T-cell (primary cell): ENCODE measurements around the gene CCT2. TPM values are rescaled to one million over a fixed set of nuclear protein-coding genes. Genes with fewer than 3 reads are reported as not detected.

Source experiments
- ATAC-seq, 4 experiments: fragments of 200-7000 bp in 3 of 4; fragments of 150-1000 bp in 1 of 4; cut with Tn5 transposase; replicated peaks in 1 of 4; 1 replicate in 3 of 4; 2 replicates in 1 of 4; pipeline ENCODE4 v1.10.0; 2021; ENCODE audit warnings: moderate library complexity in 3 of 4, mild to moderate bottlenecking in 2 of 4, moderate number of reproducible peaks in 1 of 4
- CTCF ChIA-PET, 2 donors: fragments of 300-600 bp; sonication (Branson Sonifier 250); formaldehyde crosslinking; loops; one replicate each; lab custom pipeline; 2022; ENCODE audit warnings: antibody characterized with exemption in 2 of 2; lab: Charles Lee
- POLR2A ChIA-PET, 2 donors: fragments of 300-600 bp; sonication (Branson Sonifier 250); formaldehyde crosslinking; loops; one replicate each; lab custom pipeline; 2022; ENCODE audit warnings: antibody characterized with exemption in 2 of 2; lab: Charles Lee
- DNase-seq, 35 experiments: peaks; one replicate each; pipeline versions ENCODE4 v3.0.0 to v3.0.0-alpha.2; 2013 to 2023
- H3K27ac ChIP-seq: one replicate; pipeline ENCODE4 v1.5.1; 2013; ENCODE audit warnings: low read length
- H3K27me3 ChIP-seq, 2 experiments: replicated peaks in 1 of 2; 1 replicate in 1 of 2; 2 replicates in 1 of 2; pipeline versions ENCODE4 v1.6.1 to v1.7.0; 2013; ENCODE audit warnings: low read length in 1 of 2, mixed read lengths in 1 of 2; ENCODE audit not compliant: control insufficient read depth in 2 of 2, insufficient read depth in 2 of 2; ENCODE audit errors: extremely low read depth in 1 of 2
- H3K36me3 ChIP-seq, 2 donors: 1 replicate in 1 of 2; 2 replicates in 1 of 2; pipeline versions ENCODE4 v1.6.1 to v1.7.0; 2013; ENCODE audit warnings: low read length in 1 of 2; ENCODE audit not compliant: control insufficient read depth in 2 of 2, insufficient read depth in 1 of 2; ENCODE audit errors: extremely low read depth in 1 of 2
- H3K4me1 ChIP-seq, 2 experiments: 1 replicate in 1 of 2; 2 replicates in 1 of 2; pipeline versions ENCODE4 v1.6.1 to v1.7.0; 2013; ENCODE audit warnings: low read length in 2 of 2, mixed read lengths in 1 of 2; ENCODE audit not compliant: insufficient read depth in 2 of 2, control insufficient read depth in 1 of 2; ENCODE audit errors: extremely low read depth in 1 of 2
- H3K4me3 ChIP-seq, 2 donors: 1 replicate in 1 of 2; 2 replicates in 1 of 2; pipeline versions ENCODE4 v1.5.1 to v1.7.0; 2013; ENCODE audit warnings: mild to moderate bottlenecking in 2 of 2, low read length in 1 of 2, moderate library complexity in 1 of 2; ENCODE audit not compliant: control insufficient read depth in 1 of 2; ENCODE audit errors: extremely low read depth in 1 of 2
- H3K9me3 ChIP-seq: 2 replicates; pipeline ENCODE4 v1.7.0; 2013
- H3K27ac Mint-ChIP-seq, 2 donors: one replicate each; pipeline ENCODE4 v1.8.0; 2020 to 2021; ENCODE audit warnings: mild to moderate bottlenecking in 2 of 2, mixed read lengths in 2 of 2
- H3K27me3 Mint-ChIP-seq, 2 donors: one replicate each; pipeline ENCODE4 v1.8.0; 2021 to 2022; ENCODE audit warnings: mixed read lengths in 2 of 2
- H3K36me3 Mint-ChIP-seq: one replicate; pipeline ENCODE4 v1.8.0; 2021; ENCODE audit warnings: mixed read lengths
- H3K4me1 Mint-ChIP-seq, 3 donors: one replicate each; pipeline ENCODE4 v1.8.0; 2020 to 2022; ENCODE audit warnings: mixed read lengths in 3 of 3, mild to moderate bottlenecking in 1 of 3
- H3K4me3 Mint-ChIP-seq, 3 donors: one replicate each; pipeline ENCODE4 v1.8.0; 2020 to 2022; ENCODE audit warnings: mild to moderate bottlenecking in 3 of 3, mixed read lengths in 3 of 3, moderate library complexity in 3 of 3
- H3K9me3 Mint-ChIP-seq, 3 donors: one replicate each; pipeline ENCODE4 v1.8.0; 2020 to 2022; ENCODE audit warnings: mixed read lengths in 3 of 3
- WGBS: methylation state at CpG from one replicate; pipeline ENCODE4 v1.1.5; 2013; ENCODE audit warnings: missing lambda C conversion rate; ENCODE audit not compliant: insufficient coverage; 5-methylcytosine and 5-hydroxymethylcytosine counted together
- total RNA-seq, 35 experiments: library from RNA in 6 of 35; stranded (reverse) in 6 of 35; fragments of 120-200 nt in 1 of 35; gene quantifications; one replicate each; pipeline versions ENCODE4 v1.2.1 to v1.2.4 and lab custom pipeline; 2013 to 2026

CCT2 gene
- total RNA-seq, 5 donors from 2014 or later (not counting 1 experiment from before 2014, with no cell fraction given) = 108 to 183 (median 111) TPM

DNA sequence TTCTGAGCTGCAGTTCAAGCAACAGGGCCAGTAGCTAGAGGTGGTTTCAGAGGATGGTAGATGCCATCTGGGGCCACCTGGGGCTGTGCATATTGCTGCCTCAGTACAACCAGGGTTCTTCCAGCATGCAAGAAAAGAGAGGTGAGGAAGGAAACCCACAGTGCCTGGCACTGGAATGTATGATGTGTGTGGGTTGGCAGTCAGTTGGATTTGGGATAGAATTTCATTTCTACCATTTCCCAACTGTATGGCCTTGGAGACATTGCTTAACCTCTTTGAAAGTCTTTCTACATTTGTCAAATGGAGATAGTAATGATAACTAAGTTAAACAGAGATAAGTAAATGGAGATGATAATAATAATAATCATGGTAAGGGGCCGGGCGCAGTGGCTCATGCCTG, 35.7 kb downstream of the CCT2 start:
- WGBS = 92% methylated on average over 2 of the region's 2 CpGs
- Histone ChIP-seq H3K4me3 (no peak overlapping the region), H3K36me3 (no peaks in the 10 kb centered on the region), H3K4me1 (no peaks in the 10 kb centered on the region), H3K9me3 (no peaks in the 10 kb centered on the region), H3K27me3 (peaks cover 0 to 10% of the 10 kb centered on the region in 2 experiments), H3K27ac (no peak overlapping the region)
- H3K27me3 Mint-ChIP-seq = peaks cover 11 to 19% of the 10 kb centered on the region in 2 donors
- DNase-seq = no peak
- H3K27ac Mint-ChIP-seq = no peak overlapping the region
- no peak for ATAC-seq
- ChIA-PET CTCF (interaction anchor here in 1 of 2 donors (0.6 kb wide), 1 partner anchor 479 kb away, joined by 3 read pairs; no protein-coding TSS in a partner anchor), POLR2A (no interaction called here)
- H3K36me3 Mint-ChIP-seq = no peaks in the 10 kb centered on the region
- H3K9me3 Mint-ChIP-seq = no peaks in the 10 kb centered on the region
- H3K4me3 Mint-ChIP-seq = no peak overlapping the region
- no peaks in the 10 kb centered on the region for H3K4me1 Mint-ChIP-seq

DNA sequence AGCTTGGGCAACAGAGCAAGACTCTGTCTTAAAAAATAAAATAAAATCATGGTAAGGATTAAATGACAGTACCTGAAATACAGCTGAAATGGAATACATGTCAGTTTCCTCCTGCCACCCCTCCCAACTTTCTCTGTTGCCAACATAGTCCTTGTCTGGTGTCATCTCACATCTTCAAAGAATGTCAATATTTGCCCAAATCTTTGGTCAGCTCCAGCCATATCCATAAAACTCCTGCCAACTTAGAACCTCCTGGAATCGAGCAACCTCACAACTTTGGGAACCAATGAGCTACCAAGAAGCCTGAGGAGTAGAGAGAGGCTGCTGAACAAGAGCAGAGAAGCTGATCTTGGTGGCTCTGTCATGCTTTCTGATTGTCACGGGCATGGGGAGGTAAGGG, 36.3 kb downstream of the CCT2 start:
- no peaks in the 10 kb centered on the region for H3K36me3 Mint-ChIP-seq
- ChIA-PET CTCF (no interaction called here), POLR2A (no interaction called here)
- Histone ChIP-seq H3K4me3 (no peak overlapping the region), H3K36me3 (no peaks in the 10 kb centered on the region), H3K9me3 (no peaks in the 10 kb centered on the region), H3K27ac (no peak overlapping the region), H3K4me1 (no peaks in the 10 kb centered on the region), H3K27me3 (peaks cover 0 to 9% of the 10 kb centered on the region in 2 experiments)
- no peak for ATAC-seq
- 90% methylated on average over 1 of the region's 2 CpGs for WGBS
- H3K27me3 Mint-ChIP-seq = peaks cover 15 to 16% of the 10 kb centered on the region in 2 donors
- no peak for DNase-seq
- no peak overlapping the region for H3K27ac Mint-ChIP-seq
- H3K4me3 Mint-ChIP-seq = no peak overlapping the region
- H3K9me3 Mint-ChIP-seq = no peaks in the 10 kb centered on the region
- no peaks in the 10 kb centered on the region for H3K4me1 Mint-ChIP-seq

DNA sequence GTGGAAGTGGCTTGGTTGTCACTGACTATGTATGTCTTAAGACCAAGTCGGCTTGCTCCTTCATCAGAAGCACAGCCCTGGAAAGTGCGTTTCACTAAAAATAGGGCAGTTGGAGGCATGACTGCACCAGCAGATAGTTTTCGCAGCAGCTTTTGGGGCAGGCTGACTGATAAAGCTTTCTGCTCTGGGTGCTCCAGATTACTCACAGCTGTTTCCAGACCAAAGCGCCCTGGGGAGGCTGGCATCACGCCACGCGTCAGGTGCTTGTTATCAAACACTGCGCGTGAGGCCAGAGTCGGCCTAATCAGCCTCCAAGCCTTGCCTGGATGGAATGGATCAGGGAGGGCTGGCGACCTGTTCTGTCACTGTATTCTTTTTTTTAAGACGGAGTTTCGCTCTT, 38.7 kb downstream of the CCT2 start:
- POLR2A ChIA-PET = no interaction called here
- H3K27ac Mint-ChIP-seq = no peak overlapping the region
- CTCF ChIA-PET = no interaction called here

DNA sequence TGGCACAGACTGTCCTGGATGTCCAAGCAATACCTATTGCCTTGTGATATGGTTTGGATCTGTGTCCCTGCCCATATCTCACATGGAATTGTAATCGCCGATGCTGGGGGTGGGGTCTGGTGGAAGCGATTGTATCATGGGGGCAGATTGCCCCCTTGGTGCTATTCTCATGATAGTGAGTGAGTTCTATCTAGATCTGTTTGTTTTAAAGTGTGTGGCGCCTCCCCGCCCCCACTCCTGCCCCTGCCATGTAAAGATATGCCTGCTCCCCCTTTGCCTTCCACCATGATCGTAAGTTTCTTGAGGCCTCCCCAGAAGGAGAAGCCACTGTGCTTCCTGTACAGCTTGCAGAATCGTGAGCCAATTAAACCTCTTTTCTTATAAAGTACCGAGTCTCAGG, 42.2 kb downstream of the CCT2 start:
- CTCF ChIA-PET = no interaction called here

More for the DNA sequence above, 38.7 kb downstream of the CCT2 start:
- Mint-ChIP-seq H3K27me3 (peaks cover 10 to 12% of the 10 kb centered on the region in 2 donors), H3K9me3 (no peaks in the 10 kb centered on the region), H3K36me3 (no peaks in the 10 kb centered on the region), H3K4me3 (no peak overlapping the region), H3K4me1 (no peaks in the 10 kb centered on the region)
- H3K4me1 ChIP-seq = no peaks in the 10 kb centered on the region
- DNase-seq (no peak), ATAC-seq (no peak)
- no peaks in the 10 kb centered on the region for H3K9me3 ChIP-seq
- H3K36me3 ChIP-seq = no peaks in the 10 kb centered on the region
- H3K27ac ChIP-seq = no peak overlapping the region
- H3K27me3 ChIP-seq = peaks cover 0 to 14% of the 10 kb centered on the region in 2 experiments
- no peak overlapping the region for H3K4me3 ChIP-seq
- 94% methylated on average over 10 of the region's 13 CpGs for WGBS

DNA sequence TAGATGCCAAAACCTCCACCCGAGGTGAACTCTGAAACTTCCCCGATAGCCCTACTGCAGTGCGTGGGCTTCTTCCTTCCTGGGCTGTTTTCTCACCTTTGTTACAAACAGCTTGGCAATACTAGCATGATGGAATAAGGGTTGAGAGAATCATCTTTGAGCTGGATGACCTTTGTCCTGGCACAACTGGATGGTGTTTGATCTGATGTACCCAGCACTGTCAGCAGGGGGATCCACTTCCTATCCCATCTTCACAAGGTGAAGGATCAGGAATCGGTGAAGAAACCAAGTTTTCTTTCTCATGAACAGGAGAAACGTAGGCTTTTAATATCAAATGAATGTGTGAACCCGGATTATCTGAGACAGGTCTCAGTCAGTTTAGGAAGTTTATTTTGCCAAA, 44.9 kb downstream of the CCT2 start:
- no peaks in the 10 kb centered on the region for H3K36me3 ChIP-seq
- DNase-seq = no peak
- no peaks in the 10 kb centered on the region for H3K4me1 ChIP-seq
- peaks cover 0 to 4% (median 0%) of the 10 kb centered on the region in 3 donors for H3K4me1 Mint-ChIP-seq
- ChIA-PET CTCF (interaction anchor here in 1 of 2 donors (1.6 kb wide), 1 partner anchor 10 kb away, joined by 11 read pairs; no protein-coding TSS in a partner anchor), POLR2A (no interaction called here)
- H3K9me3 ChIP-seq = no peaks in the 10 kb centered on the region
- H3K27me3 Mint-ChIP-seq = peaks cover 0 to 5% of the 10 kb centered on the region in 2 donors
- H3K36me3 Mint-ChIP-seq = no peaks in the 10 kb centered on the region
- 69% methylated on average over 4 of the region's 6 CpGs for WGBS
- H3K27me3 ChIP-seq = peaks cover 0 to 14% of the 10 kb centered on the region in 2 experiments
- H3K9me3 Mint-ChIP-seq = no peaks in the 10 kb centered on the region
- ATAC-seq = no peak
- H3K27ac Mint-ChIP-seq = no peak overlapping the region
- no peak overlapping the region for H3K27ac ChIP-seq
- no peak overlapping the region for H3K4me3 ChIP-seq
- no peak overlapping the region for H3K4me3 Mint-ChIP-seq

More for the DNA sequence above, 42.2 kb downstream of the CCT2 start:
- H3K4me1 ChIP-seq = no peaks in the 10 kb centered on the region
- POLR2A ChIA-PET = no interaction called here
- WGBS = no CpG with 5 or more reads among the region's 8 CpGs
- ATAC-seq (no peak), DNase-seq (no peak)
- H3K4me1 Mint-ChIP-seq = peaks cover 0 to 4% (median 0%) of the 10 kb centered on the region in 3 donors
- H3K9me3 ChIP-seq = no peaks in the 10 kb centered on the region
- no peak overlapping the region for H3K27ac Mint-ChIP-seq
- H3K27me3 ChIP-seq = peaks cover 0 to 14% of the 10 kb centered on the region in 2 experiments
- H3K27ac ChIP-seq = no peak overlapping the region
- H3K36me3 ChIP-seq = no peaks in the 10 kb centered on the region
- no peaks in the 10 kb centered on the region for H3K36me3 Mint-ChIP-seq
- H3K9me3 Mint-ChIP-seq = no peaks in the 10 kb centered on the region
- no peak overlapping the region for H3K4me3 ChIP-seq
- peaks cover 3 to 5% of the 10 kb centered on the region in 2 donors for H3K27me3 Mint-ChIP-seq
- H3K4me3 Mint-ChIP-seq = no peak overlapping the region

DNA sequence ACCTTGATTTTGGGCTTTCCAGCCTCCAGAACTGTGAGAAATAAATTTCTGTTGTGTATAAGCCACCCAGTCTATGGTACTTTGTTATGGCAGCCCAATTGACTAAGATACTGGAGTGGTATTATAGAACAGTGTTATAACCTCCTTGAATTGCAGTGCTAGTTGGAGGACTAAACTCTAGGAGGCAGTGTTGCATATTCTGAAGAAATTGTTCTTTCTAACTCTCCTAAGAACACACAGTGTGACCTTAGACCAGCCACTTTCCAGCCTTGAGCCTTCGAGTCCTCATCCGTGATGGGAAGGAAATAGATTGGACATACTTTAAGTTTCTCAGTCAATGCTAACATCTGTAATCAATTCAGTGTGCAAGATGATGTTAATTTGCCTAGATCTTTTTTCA, 47.8 kb downstream of the CCT2 start:
- H3K27ac ChIP-seq = no peak overlapping the region
- ChIA-PET CTCF (no interaction called here), POLR2A (no interaction called here)
- WGBS = no CpG with 5 or more reads among the region's 2 CpGs
- peaks cover 0 to 4% (median 0%) of the 10 kb centered on the region in 3 donors for H3K4me1 Mint-ChIP-seq
- ATAC-seq = no peak
- H3K9me3 ChIP-seq = no peaks in the 10 kb centered on the region
- no peaks in the 10 kb centered on the region for H3K4me1 ChIP-seq
- no peak for DNase-seq
- no peak overlapping the region for H3K27ac Mint-ChIP-seq
- peaks cover 0 to 3% of the 10 kb centered on the region in 2 experiments for H3K27me3 ChIP-seq
- H3K9me3 Mint-ChIP-seq = no peaks in the 10 kb centered on the region
- H3K36me3 Mint-ChIP-seq = no peaks in the 10 kb centered on the region
- H3K36me3 ChIP-seq = no peaks in the 10 kb centered on the region
- no peak overlapping the region for H3K4me3 ChIP-seq
- no peaks in the 10 kb centered on the region for H3K27me3 Mint-ChIP-seq
- no peak overlapping the region for H3K4me3 Mint-ChIP-seq
